Stimulated activated CD4-positive, alpha-beta T cell treated with anti-CD3 and anti-CD28 coated beads, Interleukin-15, amount 100 ng/mL, for 24 hours (primary cell): ENCODE measurements around the gene LEKR1.
A peak's percentile ranks its signal among the peaks of the same experiment; 100 is the strongest.

Experiments used
- DNase-seq: peaks from one replicate; pipeline ENCODE4 v3.0.0-alpha.2; 2020

Gene LEKR1

GRCh38 chr3:157087780-157088600, 261.8 kb downstream of the LEKR1 start:
- no peak for DNase-seq

GRCh38 chr3:157088601-157089454, 262.7 kb downstream of the LEKR1 start:
- peak; percentile 95 for DNase-seq

- peak; percentile 47 for DNase-seq
Measured at GRCh38 chr3:157089455-157090221, 263.5 kb downstream of the LEKR1 start.

DNA sequence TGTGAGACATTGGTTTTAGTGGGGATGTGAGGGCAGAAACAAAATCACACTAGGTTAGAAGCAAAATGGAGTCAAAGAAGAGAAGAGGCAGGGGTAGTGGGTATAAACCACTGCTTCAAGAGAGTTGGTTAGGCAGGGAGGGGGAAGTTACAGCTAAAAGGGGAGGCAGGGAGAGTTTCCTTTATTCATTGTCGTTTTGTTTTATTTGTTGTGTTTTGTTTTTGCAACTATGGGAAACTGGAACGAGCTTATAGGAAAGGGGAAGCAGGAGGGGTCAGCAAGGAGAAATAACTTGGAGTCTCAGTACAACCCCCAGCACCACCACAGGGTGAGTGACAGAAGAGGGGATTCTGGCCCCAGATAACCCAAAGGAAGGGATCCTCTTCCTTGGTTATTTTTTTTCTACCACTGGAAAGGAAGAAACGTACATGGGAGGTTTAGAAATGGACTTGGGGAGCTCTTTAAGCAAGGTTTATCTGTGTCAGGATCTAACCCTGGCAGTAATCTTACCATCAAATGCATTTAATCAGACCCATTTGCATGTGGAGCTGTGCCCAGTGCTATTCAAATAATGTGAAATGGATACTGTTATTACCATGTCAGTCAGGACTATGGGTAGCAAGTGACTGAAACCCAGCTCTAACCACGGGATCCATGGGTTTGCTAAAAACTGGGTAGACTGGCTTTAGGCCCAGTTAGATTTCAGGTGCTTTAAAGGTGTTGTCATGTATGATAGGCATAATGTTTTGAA, 265.1 kb downstream of the LEKR1 start:
- no peak for DNase-seq

DNA sequence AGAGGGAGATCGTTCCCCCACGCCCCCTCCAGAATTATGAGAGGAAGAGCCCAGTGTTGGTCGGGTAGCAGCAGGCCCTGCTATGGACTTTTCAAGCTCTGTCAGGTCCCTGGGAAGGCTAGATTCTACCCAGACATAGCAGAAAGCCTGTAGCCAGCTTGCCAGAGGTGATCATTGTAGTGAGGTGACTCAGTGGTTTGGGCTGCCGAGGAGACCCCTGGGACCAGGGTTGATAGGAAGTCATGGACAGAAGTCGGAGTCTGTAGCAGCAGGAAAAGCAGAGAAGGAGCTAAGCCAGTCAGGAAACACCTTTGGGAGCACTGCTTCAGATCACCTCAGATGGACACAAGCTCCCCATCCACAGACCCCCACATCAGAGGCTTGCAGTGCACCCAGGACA, 266.1 kb downstream of the LEKR1 start:
- DNase-seq, result no peak

- DNase-seq, result peak; percentile 15
Measured at GRCh38 chr3:157093096-157093495, 266.9 kb downstream of the LEKR1 start.

DNA sequence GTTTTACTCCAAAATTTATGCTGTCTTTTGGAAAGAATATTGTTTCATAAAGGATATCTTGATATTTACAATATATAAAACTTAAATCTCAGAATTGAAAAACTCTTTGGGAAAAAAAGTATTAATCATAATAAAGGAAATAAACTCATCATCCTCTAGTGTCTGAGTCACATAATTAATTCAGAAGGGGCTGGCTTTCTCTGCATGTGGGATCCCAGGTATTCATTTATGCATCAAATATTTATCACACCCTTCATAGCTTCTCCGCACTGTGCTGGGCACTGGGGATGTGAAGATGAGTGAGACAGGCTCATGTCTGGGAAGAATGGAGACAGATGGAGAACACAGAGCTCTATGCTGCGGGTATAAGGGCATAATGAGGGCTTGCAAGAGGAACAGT, 268.1 kb downstream of the LEKR1 start:
- no peak for DNase-seq

DNA sequence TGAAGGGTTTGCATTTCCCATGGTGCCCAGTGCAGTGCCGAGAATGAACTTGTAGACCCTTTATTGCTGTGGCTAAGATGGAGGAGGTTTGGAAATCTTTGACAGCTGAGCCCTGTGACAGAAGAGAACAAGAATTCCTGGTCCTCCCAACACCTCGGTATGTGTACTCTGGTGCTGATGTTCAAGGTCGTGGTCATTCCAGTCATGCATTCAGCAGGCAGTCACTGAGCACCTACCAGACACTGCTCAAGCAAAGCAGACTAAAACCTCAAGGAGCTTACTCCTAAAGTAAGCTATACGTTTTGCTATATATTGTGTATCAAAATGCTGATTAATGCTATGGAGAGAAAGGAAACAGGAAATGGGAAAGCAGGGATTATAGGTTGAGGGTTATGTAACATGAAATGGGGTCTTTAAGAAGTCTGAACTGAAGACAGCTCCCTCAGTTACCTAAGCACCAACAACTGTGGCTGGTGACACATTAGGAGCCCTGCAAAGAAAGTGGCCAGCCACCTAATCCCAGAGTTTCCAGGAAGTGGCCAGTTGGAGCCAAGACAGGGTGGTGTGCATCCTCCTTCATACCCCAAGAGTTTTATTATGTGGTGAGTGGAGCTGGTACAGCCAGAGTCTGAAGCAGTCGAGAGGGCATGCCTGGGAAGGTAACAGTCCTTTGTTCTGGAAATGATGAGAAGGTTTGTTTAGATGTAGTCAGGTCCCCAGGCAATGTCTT, 268.8 kb downstream of the LEKR1 start:
- no peak for DNase-seq
